Colon (tissue), 2 donors: ENCODE results near the gene CDHR4.
"Not testable (repeated sequence)": the region's sequence is repeated elsewhere in the genome, so short reads cannot be mapped to it uniquely, and the experiment has no call there.

Experiments
- FAIRE-seq: peaks from 2 replicates; lab custom pipeline; 2012; peaks lifted over from hg19 to GRCh38; lab: Jason Lieb, UNC
- donor health status: control.
- donor health status: control.

The CDHR4 gene, protein sequence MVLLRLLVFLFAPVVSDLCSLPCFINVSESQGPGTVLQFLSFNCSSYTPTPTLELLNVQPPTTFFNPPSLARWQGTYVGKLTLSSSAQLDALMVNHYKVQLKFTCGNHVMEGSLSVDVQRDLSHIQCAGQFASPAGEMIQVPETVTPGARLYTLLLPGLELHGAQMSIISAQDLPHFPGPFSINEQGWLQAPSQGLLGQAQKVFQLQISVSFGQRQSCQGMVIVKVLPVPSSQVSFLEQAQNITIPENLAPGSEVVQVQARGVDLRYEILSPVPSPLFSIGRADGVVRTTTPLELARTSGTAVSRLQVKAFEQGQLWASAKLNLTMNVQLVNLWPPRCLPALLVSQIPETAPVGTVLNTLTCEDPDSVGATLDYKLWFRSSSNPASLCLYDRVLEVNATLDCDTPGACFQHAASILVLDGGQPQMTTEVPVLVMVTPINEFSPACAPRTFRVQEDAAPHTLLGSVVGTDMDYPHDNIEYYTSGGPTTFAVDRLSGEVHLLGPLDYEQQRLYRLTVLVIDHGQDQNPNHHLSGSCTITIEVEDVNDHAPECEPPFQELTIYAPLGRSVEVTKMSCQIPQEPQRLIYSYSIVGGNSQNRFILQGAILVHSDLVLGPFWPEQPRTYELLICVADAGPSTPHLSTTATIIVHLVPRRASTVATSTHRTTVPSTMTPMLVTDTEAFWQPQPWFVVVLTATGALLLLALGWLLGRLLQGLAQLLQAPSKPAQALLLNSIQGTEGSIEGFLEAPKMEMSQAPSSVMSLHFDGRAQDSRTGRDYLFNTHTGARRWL

DNA sequence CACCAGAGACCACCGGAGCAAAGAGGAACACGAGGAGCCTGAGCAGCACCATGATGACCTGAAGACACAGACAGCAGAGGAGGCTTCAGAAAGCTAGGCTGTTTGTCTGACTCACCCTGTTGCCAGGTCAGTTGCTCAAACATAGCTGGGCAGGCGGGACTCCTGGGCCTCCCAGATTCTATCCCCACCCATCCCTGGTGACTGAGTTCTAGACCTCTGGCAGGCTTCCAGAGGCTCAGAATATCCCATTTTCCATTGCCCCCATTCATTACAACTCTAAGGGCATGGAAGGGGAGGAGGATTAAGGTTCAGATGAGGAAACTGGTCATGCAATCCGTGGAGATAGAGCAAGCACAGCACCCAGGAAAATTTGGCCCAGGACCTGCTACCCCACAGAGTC, at the start of gene CDHR4:
Gene CDHR4, minus strand, starts transcription at position 113 of the 400 bp plus-strand sequence. Its CDS starts 61 bp downstream, at position 52.
- FAIRE-seq: no peak

DNA sequence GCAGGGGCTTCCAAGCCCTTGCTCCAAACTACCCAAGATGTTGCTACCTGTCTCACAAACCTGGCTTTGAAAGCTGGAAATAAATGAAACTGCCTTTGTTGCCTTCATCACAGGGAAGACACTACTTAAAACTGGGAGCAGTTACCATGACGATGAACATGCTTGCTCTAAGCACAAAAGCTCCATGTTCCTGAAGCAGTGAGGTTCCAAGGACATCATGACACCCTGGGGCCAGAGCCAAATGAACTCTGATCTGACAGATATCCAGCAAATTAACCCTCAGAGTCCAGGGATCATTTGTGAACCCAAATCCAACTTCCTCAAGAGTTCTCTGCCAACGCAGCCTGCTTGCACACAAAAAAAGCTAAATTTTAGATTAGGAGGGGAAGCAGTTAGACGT, 46.0 kb upstream of the CDHR4 start:
- no peak for FAIRE-seq

DNA sequence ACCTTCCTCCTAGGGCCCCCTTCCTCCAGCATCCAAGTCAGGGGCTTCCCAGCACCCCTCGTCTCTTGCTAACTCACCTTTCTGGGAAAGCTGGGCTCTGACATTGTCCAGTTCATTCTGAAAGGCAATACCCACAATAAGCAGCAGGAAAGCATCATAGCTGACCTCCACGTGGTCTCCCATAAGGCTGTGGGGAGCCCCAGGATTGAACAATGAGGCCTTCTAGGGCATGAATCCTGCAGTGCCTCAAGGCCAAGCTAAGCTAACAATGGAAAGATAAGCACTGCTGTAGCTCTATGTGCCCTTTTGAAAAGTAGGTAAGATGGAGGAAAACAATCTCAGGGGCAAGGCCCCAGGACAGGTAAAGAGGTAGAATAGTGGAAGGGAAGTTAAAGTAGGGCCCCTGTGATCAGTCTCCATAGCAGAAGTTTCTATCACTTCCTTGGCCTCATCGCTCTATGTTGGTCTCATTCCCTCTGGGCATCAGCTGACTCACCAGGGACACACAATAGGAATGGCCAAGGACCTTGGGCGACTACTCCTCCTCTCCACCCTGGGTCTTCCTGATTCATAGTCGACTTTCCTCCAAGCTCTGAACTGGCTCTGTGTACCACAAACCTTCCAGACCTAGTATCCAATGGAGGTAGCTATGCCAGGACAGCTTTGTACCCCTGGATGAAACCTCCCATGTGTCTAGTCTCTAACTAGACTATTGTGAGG, 45.0 kb upstream of the CDHR4 start:
- no peak for FAIRE-seq

DNA sequence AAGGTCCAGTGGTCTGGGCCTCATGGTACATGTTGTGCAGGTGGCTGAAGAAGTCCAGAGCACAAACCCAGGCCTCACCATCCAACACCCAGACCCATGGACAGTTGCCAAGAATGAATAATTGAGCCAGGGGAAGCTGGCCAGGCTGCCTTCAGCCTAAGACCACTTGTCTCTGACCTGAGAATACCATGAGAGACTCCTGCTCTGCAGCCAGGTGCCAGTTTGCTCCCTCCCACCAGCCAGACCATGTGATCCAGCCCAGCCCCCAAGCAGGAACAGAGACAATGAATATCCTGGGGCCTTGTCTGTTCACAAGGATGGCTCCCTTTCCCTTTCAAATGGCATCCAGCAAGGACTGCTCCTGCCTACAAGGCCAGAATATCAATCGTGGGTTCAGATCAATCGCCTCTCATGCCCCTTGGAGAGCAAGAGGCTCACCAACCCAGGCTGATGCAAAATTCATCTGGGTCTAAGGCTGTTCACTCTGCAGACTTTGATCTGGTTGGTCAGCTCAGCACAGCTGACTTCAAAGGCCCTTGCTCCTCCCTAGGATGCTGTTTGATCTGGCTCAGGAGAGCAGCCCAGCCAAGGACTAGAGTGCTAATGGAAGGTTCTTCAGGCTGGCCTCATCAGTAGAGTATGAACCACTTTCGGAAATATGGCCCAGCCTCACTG, 43.3 kb upstream of the CDHR4 start:
- FAIRE-seq: no peak

DNA sequence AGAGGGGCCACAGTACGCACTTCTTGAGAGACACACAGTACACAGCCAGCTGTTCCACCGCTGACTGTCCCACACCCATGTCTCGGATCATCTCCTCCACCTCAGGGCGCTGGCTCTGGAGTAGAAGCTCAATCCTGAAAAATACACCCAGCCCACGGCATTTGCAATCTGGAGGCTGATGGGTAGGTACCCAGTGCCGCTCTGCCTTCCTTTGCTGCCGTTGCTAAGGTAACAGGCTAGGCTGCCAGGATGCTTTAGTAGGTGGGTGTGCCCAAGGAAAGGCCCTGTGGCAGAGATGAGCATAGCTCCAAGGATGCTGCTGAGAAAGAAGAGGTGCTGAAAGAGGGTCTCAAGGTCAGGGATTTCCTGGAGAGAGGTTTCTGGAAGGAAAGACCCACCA, 42.1 kb upstream of the CDHR4 start:
- FAIRE-seq: no peak

DNA sequence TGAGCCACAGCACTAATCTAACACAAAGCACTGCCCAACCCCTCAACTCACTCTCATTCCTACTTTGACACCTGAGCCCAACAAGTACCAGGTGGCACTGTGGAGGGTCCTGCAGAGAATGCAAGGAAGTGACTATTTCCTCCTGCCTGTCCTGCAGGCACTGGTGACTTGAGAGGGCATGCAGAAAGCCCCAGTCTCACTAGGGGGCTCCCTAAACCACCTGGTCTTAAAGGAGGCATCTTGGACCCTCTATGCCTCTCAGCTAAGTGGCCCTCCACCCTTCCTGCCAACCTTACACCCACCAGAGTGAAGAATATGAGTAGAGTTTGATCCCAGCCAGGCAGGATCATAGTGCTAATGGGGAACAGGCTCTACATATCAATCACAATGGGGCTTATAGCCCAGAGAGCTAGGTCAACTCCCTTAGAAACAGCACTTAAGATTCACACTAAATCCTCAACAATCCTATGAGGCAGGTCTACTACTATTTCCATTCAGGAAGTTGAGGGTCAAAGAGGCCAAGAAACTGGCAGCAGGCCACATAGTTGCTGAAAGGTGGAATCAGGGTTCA, 41.5 kb upstream of the CDHR4 start:
- FAIRE-seq: no peak

DNA sequence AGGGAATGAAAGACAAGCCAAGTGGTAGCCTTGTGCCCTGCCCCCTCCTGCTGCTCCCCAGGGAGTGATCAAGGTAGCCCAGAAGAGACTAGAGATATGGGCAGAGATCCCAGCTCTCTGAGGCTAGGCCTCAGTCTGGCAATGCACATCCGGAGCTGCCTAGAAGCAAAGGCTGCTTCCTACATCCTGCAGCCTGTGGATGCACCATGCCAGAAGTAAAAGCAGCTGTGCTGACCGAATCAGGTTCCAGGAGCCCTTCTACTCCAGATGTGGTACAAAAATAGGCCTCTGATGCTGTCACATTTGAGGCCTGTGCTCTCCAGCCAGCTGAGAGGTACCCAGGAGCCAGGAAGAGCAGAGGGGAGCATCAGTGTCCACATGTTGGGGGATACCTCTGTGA, 40.7 kb upstream of the CDHR4 start:
- FAIRE-seq: no peak

DNA sequence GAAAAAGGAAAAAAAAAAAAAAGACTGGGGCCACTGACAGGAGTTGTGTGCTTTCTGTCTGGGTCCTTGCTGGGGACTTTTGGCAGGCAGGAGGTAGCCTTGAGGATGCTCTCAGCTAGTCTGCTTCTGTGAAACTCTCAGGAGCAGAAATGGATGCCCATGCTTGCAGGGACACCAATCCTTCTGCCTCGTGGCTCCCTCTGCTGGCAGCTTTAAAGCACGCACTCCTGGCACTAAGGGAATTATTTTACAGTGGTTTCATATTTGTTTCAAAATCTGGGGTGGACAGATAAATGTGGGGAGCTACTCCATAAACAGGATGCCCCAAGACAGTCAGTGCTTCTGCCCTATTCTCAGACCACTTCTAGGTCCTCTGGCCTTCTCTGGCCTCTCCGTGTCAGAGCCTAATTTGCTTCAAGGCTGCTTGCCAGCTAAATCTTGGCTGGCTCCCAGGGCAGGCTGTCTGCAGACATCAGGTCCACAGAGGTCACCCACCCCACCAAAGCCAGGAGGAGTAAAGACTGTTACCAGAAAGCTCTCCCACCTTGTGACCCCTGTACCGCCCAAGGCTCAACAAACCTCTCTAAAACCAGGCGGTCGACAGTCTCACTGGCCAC, 39.6 kb upstream of the CDHR4 start:
- no peak for FAIRE-seq

DNA sequence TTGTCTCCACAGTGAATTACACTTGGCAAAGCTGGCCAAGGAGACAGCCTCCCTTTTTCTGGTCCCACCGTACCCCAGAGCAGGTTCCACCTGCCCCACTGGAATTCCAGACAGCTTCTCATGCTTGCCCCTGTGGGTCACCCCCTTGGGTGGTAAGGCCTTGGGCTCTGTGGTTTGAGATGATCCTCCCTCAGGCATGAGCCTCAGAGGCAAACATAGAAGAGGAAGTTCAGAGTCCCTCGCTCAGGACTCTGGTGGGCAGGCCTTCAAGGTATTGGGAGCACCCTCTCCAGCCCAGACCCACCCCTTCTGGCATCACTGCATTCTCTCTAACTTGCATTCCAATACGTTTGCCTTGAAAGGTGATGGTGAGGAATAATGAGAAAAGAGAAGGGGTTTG, 31.7 kb upstream of the CDHR4 start:
- FAIRE-seq: no peak

DNA sequence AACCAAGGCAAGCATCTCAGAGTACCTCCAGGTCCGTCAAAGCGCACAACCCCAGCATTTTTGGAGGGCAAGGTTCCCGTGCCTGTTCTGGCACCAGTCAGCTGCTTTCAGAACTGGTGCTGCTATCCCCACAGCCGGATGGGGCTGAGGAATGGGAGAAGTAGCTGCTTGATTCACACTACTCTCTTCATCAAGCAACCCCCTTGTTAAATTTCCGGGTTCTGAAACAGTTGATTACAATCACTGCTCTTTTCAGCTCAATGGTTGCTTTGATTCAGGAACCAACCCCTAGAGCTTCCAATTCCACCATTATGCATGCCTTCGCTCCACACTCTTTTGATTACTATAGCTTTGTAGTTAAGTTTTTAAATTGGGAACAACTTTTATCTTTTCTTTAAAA, 26.3 kb upstream of the CDHR4 start:
- no peak for FAIRE-seq

DNA sequence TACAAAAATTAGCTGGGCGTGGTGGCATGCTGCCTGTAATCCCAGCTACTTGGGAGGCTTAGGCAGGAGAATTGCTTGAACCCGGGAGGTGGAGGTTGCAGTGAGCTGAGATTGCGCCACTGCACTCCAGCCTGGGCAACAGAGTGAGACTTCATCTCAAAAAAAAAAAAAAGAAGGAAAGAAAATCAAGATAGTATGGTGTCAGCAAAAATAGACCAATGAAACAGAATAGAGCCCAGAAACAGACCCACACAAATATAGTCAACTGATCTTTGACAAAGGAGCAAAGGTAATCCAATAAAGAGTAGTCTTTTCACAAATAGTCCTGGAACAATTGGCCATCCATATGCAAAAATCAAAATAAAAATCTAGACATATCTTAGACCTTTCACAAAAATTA, 23.5 kb upstream of the CDHR4 start:
- FAIRE-seq: not testable (repeated sequence)

DNA sequence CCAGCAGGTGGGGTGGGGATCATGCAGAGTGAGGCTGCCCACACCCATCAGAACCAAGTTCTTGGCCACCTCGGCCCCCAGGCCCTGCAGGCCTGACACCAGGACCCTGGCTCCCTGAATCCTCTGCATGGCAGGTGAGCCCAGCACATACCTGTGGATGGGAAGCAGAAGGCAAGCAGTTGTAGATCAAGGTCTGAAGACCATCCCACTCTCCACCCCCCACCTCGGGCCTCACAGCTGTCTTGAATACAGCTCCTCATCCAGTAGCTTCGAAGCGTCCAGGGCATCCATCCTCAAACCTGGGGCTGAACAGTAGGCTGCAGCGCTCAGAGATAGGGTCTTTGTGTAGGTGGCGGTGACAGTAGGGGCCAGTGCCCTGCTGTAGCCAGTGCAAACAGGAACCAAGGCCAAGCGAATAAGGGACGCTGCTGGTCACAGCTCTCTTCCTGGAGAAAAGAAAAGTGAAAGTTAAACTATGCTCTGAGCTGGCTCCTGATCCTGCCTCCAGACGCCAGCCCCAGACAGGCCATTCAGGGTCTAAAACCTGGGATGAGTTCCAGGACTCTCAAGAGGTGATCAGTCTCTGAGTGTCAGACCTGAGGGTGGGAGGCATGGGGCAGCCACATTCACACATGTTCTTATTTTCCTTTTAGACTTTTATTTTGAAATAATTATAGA, 14.0 kb upstream of the CDHR4 start, which contains the start of gene UBA7:
Gene UBA7, minus strand, starts transcription at position 457 of the 678 bp plus-strand sequence. Its CDS starts 166 bp downstream, at position 291.
- no peak for FAIRE-seq

DNA sequence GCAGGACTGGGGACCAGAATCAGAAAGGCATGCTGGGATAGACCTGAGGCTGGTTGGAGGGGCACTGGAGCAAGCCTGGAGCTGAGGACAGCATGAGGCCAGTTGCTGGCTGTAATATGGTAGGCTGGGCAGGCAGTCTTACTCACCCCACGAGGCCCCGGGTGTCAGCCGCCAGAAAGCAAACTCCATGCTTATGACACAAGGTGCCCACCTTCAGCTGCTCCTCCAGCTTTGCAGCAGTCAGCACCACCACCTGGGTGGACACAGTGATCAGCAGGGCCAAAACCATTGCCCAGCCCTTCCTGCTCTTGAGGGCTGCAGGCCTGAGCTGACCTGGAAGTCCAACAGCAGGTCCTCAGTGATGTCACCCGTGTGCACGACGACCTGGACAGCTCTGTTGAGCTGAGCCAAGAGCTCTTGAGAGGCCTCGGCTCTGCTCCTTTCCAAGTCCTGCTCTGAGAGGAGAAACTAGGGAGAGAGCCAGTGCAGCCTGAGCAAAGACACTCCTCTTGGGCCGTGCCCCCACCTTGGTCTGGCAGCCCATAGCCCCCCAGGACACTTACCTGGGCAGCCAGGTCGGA, 13.3 kb upstream of the CDHR4 start:
- FAIRE-seq: no peak

DNA sequence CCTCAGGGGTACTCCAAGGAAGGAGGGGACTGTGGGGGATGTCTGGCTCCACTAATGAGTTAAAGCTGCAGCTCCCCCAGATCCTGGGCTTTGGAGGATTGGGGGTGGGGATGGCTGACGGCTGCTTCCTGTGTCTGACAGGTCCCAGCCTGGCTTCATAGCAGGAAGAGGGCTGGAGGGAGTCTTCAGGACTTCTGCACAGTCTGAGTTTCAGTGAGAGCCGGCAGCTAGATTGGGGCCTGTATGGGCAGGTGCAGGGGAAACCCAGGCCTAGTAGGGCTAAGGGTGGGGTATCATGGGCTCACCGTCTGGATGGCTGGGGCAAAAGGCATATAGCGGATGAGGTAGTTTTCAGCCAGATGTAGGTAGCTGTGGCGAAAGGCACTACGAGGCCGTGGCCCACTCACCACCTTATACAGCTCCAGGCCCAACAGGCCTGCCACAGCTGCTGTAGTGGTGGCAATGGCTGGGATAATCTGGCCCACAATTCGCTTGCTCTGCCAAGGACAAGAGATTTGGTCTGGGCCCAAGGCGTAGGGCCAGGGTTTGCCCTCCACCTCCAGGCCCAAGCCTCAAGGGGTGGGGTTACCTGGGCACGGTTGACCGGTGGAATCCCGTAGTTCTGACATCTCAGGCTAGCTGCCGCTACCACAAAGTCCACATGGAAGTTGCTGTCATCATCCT, 7.9 kb upstream of the CDHR4 start:
- FAIRE-seq: no peak

DNA sequence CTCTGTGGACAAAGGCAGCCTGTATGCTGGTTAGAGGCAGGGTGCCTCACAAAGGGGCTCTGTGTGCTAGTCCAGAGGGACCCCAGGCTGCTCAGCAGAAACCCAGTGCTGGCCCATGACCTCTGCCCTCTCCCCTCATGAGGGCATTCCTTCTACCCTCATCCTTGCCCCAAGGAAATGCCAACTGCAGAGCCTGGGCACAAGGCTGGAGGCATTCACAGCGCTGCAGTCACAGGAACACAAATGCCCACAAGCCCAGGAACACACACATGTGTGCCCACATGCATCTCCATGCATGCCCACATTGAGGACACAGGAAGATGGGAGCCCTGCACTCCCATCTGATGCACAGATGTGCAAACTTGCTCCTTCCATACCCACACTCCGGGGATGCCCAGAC, 7.2 kb upstream of the CDHR4 start:
- FAIRE-seq: no peak

DNA sequence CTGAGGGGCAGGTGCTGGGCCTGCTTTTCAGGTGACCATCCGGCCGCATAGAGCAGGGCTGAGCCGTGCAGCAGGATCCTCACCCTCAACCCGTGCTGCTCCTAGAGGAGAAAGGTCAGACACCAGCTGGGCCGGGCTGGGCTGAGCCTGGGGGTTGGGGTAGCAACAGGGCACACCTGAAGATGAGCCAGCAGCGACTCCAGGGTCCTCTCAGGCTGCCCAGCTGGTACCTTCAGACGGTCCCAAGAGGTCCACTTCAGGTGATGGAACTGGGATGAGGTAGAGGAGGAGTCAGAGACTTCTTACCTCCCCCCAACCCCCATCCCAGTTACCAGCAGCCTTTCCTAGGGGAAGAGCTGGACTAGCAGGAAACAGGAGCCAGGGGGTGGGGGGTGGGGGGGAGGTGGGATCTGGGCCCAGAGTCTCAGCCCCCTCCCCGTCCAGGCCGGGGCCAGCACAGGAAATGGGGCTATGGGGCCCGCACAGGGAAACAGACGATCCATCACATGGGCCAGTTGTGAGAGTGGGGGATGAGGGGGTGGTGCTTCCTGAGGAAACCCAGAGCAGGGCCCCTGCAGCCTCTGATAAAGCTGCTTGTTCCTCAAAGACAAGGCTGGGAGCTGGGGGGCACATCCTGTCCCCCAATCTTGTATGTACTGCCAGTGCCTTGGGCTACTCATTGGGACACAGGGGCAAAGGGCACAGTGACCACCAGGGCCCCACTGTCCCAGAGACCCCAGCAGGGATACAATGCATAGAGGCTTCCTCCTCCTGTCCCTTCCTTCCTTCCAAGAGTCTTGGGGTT, 6.4 kb upstream of the CDHR4 start:
- no peak for FAIRE-seq

DNA sequence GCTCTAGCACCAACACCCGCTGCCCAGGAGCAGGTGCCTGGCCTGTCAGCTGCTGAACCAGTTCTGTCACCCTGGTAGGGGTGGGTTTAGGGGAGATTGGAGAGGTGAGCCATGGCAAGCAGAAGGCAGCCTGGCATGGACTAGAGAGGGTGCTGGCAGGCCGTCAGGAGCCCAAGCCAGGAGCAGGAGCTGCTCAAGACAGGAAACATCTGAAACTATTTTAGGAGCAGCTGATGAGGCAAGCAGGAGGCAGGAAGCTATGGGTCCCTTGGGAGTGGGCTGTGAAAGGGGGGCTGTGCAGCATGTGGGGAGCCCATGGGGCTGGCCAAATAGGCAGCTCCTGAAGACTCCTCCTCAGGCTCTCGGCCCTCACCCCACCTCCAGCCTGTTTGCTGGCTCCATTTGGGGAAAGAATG, 5.7 kb upstream of the CDHR4 start:
- no peak for FAIRE-seq

DNA sequence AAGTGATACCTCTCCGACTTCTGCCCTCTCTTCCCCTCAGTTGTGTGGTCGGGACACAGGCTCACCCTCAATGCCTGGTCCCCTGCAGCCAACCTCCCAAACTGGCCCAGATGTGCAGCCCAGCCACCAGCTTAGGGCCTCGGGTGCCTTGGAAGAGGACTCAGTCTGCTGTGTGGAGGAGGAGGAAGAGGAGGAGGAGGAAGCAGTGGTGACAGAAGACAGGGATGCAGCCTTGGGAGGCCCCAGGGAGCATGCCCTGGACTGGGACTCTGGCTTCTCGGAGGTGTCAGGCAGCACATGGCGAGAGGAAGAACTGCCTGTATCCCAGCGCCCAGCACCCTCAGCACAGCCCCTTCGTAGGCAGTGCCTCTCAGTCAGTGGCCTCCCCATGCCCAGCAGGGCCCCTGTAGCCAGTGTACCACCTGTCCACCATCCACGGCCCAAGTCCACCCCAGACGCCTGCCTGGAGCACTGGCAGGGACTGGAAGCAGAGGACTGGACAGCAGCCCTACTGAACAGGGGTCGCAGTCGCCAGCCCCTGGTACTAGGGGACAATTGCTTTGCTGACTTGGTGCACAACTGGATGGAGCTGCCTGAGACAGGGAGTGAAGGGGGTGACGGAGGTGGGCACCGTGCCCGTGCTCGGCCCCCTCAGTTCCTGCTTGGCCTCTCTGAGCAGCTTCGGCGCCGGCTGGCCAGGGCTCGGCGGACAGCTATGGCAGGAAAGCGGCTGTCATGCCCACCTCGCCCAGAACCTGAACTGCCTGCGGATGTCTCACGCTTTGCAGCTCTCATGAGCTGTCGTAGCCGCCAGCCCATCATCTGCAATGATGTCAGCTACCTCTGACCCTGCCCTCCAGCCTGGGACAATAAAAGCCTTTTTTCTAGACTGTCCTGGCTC, 4.7 kb upstream of the CDHR4 start:
- FAIRE-seq: no peak
